AG04450 (cell line): Measurements from ENCODE around the gene SYTL3. TPM values are rescaled to one million over a fixed set of nuclear protein-coding genes. Genes with fewer than 3 reads are reported as not detected.

ENCODE experiments used
- CTCF ChIA-PET: fragments of 300-600, 350-600 bp; formaldehyde crosslinking; extraction: SDS; loops from one replicate; lab custom pipeline; 2022; ENCODE audit warnings: antibody characterized with exemption, inconsistent platforms; lab: Charles Lee
- POLR2A ChIA-PET: fragments of 350-600 bp; formaldehyde crosslinking; extraction: SDS; loops from one replicate; lab custom pipeline; 2021; ENCODE audit warnings: antibody characterized with exemption, inconsistent platforms; lab: Yijun Ruan, JAX
- DNase-seq: peaks from one replicate; pipeline ENCODE4 v3.0.0-alpha.2; 2011; ENCODE audit warnings: low read depth, low spot score
- H3K27ac ChIP-seq: one replicate; pipeline ENCODE4 v1.5.1; 2012; ENCODE audit warnings: low read depth, low read length, control low read depth
- H3K27me3 ChIP-seq: one replicate; pipeline ENCODE4 v1.6.0; 2012; ENCODE audit warnings: low read length; ENCODE audit not compliant: control insufficient read depth, insufficient read depth
- H3K4me3 ChIP-seq: 2 replicates; pipeline ENCODE4 v1.5.1; 2011; ENCODE audit warnings: mild to moderate bottlenecking, low read depth, low read length, control low read depth
- H3K9me3 ChIP-seq: 2 replicates; pipeline ENCODE4 v1.5.1; 2012; ENCODE audit warnings: low read length; ENCODE audit not compliant: control insufficient read depth, insufficient read depth
- CTCF ChIP-seq: IDR thresholded peaks from 2 replicates; pipeline ENCODE4 v1.5.1; 2011; ENCODE audit warnings: low read depth, low read length, control low read depth, inconsistent platforms
- polyA plus RNA-seq: library from polyadenylated mRNA; depleted of rRNA; stranded (reverse); fragments of >200 nt; gene quantifications from 2 replicates; pipeline ENCODE4 v1.2.3, GENCODE V29; 2011

Gene SYTL3
- polyA plus RNA-seq, 1 experiment, result 1.6 TPM

GRCh38 chr6:158780988-158781691 lies 131.3 kb downstream of the SYTL3 start:
- ChIA-PET CTCF (interaction anchor here (0.6 to 1.5 kb wide), 3 partner anchors 12 to 192 kb away, joined by 4 to 6 read pairs (median 4); no protein-coding TSS in a partner anchor), POLR2A (no interaction called here)
- no peaks in the 10 kb centered on the region for H3K9me3 ChIP-seq

GRCh38 chr6:158781692-158782373 lies 132.0 kb downstream of the SYTL3 start:
- no peaks in the 10 kb centered on the region for H3K27me3 ChIP-seq
- POLR2A ChIA-PET, result no interaction called here
- CTCF ChIA-PET, result interaction anchor here (0.6 kb wide), 1 partner anchor 73 kb away, joined by 3 read pairs; no protein-coding TSS in a partner anchor

More at GRCh38 chr6:158780988-158781691, 131.3 kb downstream of the SYTL3 start:
- no peak for DNase-seq
- no peaks in the 10 kb centered on the region for H3K27me3 ChIP-seq
- H3K27ac ChIP-seq, result no peak overlapping the region
- no peak for TF ChIP-seq CTCF
- no peak overlapping the region for H3K4me3 ChIP-seq

GRCh38 chr6:158782432-158783166 lies 132.7 kb downstream of the SYTL3 start:
- H3K27ac ChIP-seq, result no peak overlapping the region

More at GRCh38 chr6:158781692-158782373, 132.0 kb downstream of the SYTL3 start:
- Histone ChIP-seq H3K4me3 (no peak overlapping the region), H3K27ac (no peak overlapping the region), H3K9me3 (no peaks in the 10 kb centered on the region)
- DNase-seq, result no peak
- TF ChIP-seq CTCF, result no peak

GRCh38 chr6:158783167-158783450 lies 133.3 kb downstream of the SYTL3 start:
- POLR2A ChIA-PET, result interaction anchor here (0.6 kb wide), 1 partner anchor 17 kb away, joined by 4 read pairs; no protein-coding TSS in a partner anchor
- Histone ChIP-seq H3K9me3 (no peaks in the 10 kb centered on the region), H3K27me3 (no peaks in the 10 kb centered on the region), H3K4me3 (no peak overlapping the region), H3K27ac (no peak overlapping the region)
- no peak for DNase-seq
- CTCF ChIA-PET, result no interaction called here
- TF ChIP-seq CTCF, result no peak

More at GRCh38 chr6:158782432-158783166, 132.7 kb downstream of the SYTL3 start:
- H3K27me3 ChIP-seq, result no peaks in the 10 kb centered on the region
- TF ChIP-seq CTCF, result no peak
- no peak for DNase-seq
- H3K9me3 ChIP-seq, result no peaks in the 10 kb centered on the region
- no peak overlapping the region for H3K4me3 ChIP-seq
- ChIA-PET POLR2A (interaction anchor here (0.6 kb wide), 1 partner anchor 17 kb away, joined by 4 read pairs; no protein-coding TSS in a partner anchor), CTCF (interaction anchor here (0.6 kb wide), 1 partner anchor 73 kb away, joined by 3 read pairs; no protein-coding TSS in a partner anchor)
